Loucy (cell line): ENCODE measurements around the gene HELT.

Source experiments
- H2AFZ ChIP-seq: fragments of 200-600 bp; sonication (generic); 2 replicates; pipeline ENCODE4 v1.6.0; 2016; ENCODE audit warnings: antibody characterized with exemption, mild to moderate bottlenecking, low read length, moderate library complexity
- H3F3A ChIP-seq: fragments of 200-600 bp; 2 replicates; pipeline ENCODE4 v1.6.0; 2016; ENCODE audit warnings: antibody characterized with exemption, low read depth, mild to moderate bottlenecking
- H3K27me3 ChIP-seq: fragments of 200-600 bp; sonication (generic); 2 replicates; pipeline ENCODE4 v1.6.1; 2014; ENCODE audit warnings: low read length, mild to moderate bottlenecking; ENCODE audit not compliant: insufficient read depth, poor library complexity, severe bottlenecking
- H3K36me3 ChIP-seq: fragments of 200-600 bp; sonication (generic); 2 replicates; pipeline ENCODE4 v1.6.1; 2016; ENCODE audit warnings: low read length; ENCODE audit not compliant: insufficient read depth
- H3K4me1 ChIP-seq: fragments of 200-600 bp; sonication (generic); 2 replicates; pipeline ENCODE4 v1.5.1; 2014; ENCODE audit warnings: low read length, mild to moderate bottlenecking; ENCODE audit not compliant: insufficient read depth, poor library complexity, severe bottlenecking
- H3K4me2 ChIP-seq: fragments of 200-600 bp; sonication (generic); 2 replicates; pipeline ENCODE4 v1.6.0; 2014; ENCODE audit warnings: antibody characterized with exemption, low read length, low read depth, mild to moderate bottlenecking; ENCODE audit not compliant: poor library complexity, severe bottlenecking
- H3K4me3 ChIP-seq: fragments of 200-600 bp; sonication (generic); 2 replicates; pipeline ENCODE4 v1.5.1; 2014; ENCODE audit warnings: low read length, mild to moderate bottlenecking, mixed read lengths; ENCODE audit not compliant: poor library complexity, severe bottlenecking
- H3K79me2 ChIP-seq: fragments of 200-600 bp; sonication (generic); 2 replicates; pipeline ENCODE4 v1.6.1; 2014; ENCODE audit warnings: low read length; ENCODE audit not compliant: insufficient read depth
- H3K9ac ChIP-seq: fragments of 200-600 bp; sonication (generic); 2 replicates; pipeline ENCODE4 v1.6.0; 2014; ENCODE audit warnings: mild to moderate bottlenecking, low read depth, low read length, moderate library complexity; ENCODE audit not compliant: poor library complexity, severe bottlenecking
- H3K9me2 ChIP-seq: fragments of 200-600 bp; sonication (generic); replicated peaks from 2 replicates; pipeline ENCODE4 v1.6.1; 2016; ENCODE audit warnings: low read depth, low read length, mixed read lengths
- H3K9me3 ChIP-seq: fragments of 200-600 bp; sonication (generic); 2 replicates; pipeline ENCODE4 v1.6.1; 2014; ENCODE audit warnings: mild to moderate bottlenecking, antibody characterized with exemption, low read length, low read depth; ENCODE audit not compliant: insufficient read depth
- H4K20me1 ChIP-seq: fragments of 200-600 bp; sonication (generic); 2 replicates; pipeline ENCODE4 v1.6.0; 2014; ENCODE audit warnings: antibody characterized with exemption, low read length, mild to moderate bottlenecking; ENCODE audit not compliant: insufficient read depth, poor library complexity, severe bottlenecking
- CTCF ChIP-seq: fragments of 200-600 bp; sonication (generic); conservative IDR thresholded peaks from 2 replicates; pipeline ENCODE4 v1.5.1; 2014; ENCODE audit warnings: mild to moderate bottlenecking, antibody characterized with exemption, low read length
- EZH2phosphoT487 ChIP-seq: fragments of 200-600 bp; IDR thresholded peaks from 2 replicates; pipeline ENCODE4 v1.6.1; 2018; ENCODE audit warnings: antibody characterized with exemption, mild to moderate bottlenecking, moderate library complexity, borderline replicate concordance

Gene HELT

DNA sequence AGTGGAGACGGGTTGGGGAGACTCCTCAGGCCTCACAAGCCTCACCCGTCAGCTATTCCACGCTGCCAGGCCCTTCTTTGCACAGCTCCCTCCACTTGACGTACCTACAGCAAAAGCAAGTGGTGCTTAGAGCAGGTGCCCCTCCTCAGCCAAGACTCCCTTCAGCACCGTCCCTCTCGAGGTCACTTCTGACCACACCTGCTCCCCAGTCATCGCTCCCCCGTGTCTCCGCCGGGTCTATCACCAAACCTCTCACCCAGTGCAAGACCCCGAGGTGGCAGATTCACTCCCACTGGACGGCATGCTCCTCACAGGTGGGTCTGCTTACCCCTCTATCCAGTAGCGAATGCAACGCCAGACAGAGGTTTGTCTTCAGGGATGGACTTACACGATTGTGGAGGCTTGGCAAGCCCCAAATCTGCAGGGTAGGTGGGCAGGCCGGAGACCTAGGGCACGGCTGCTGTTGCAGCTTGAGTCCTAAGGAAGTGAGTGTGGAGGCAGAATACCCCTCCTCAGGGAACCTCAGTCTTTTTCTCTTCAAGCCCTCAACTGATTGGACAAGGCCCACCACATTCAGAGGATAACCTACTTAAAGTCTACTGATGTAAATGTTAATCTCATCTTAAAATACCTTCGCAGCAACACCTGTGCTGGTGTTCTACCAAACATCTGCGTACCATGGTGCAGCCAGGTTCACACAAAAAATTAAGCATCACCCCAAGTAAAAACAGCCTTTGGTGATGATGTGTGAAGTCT is 14.5 kb upstream of the HELT start:
- Histone ChIP-seq H3K36me3 (no peaks in the 10 kb centered on the region), H2AFZ (no peak overlapping the region), H3K79me2 (no peaks in the 10 kb centered on the region), H3K9me3 (no peaks in the 10 kb centered on the region), H3K4me1 (no peaks in the 10 kb centered on the region), H3K4me2 (no peak overlapping the region), H3K27me3 (no peaks in the 10 kb centered on the region), H3F3A (no peaks in the 10 kb centered on the region), H3K4me3 (no peak overlapping the region), H3K9ac (no peak overlapping the region), H3K9me2 (no peaks in the 10 kb centered on the region), H4K20me1 (no peaks in the 10 kb centered on the region)
- TF ChIP-seq EZH2phosphoT487 = no peak
- TF ChIP-seq CTCF = no peak

GRCh38 chr4:185004562-185005218 is 13.6 kb upstream of the HELT start:
- H3K27me3 ChIP-seq = no peaks in the 10 kb centered on the region
- peak overlapping the region; percentile 55 for H3K4me2 ChIP-seq
- H3K9me2 ChIP-seq = no peaks in the 10 kb centered on the region
- H3K9ac ChIP-seq = no peak overlapping the region
- peak overlapping the region; percentile 74 for H2AFZ ChIP-seq
- H3K4me1 ChIP-seq = no peaks in the 10 kb centered on the region
- H3K9me3 ChIP-seq = no peaks in the 10 kb centered on the region
- H3K79me2 ChIP-seq = no peaks in the 10 kb centered on the region
- TF ChIP-seq CTCF = no peak
- no peaks in the 10 kb centered on the region for H3F3A ChIP-seq
- no peaks in the 10 kb centered on the region for H3K36me3 ChIP-seq
- H4K20me1 ChIP-seq = no peaks in the 10 kb centered on the region
- peak overlapping the region; percentile 36 for H3K4me3 ChIP-seq

- peak overlapping the region; percentile 36 for H3K4me3 ChIP-seq
- no peaks in the 10 kb centered on the region for H4K20me1 ChIP-seq
- no peaks in the 10 kb centered on the region for H3F3A ChIP-seq
- peak overlapping the region; percentile 55 for H3K4me2 ChIP-seq
- H3K9me3 ChIP-seq = no peaks in the 10 kb centered on the region
- no peaks in the 10 kb centered on the region for H3K36me3 ChIP-seq
- H3K9ac ChIP-seq = no peak overlapping the region
- no peaks in the 10 kb centered on the region for H3K27me3 ChIP-seq
- H3K9me2 ChIP-seq = no peaks in the 10 kb centered on the region
- TF ChIP-seq CTCF = peak; percentile 94
- no peak for TF ChIP-seq EZH2phosphoT487
- no peaks in the 10 kb centered on the region for H3K4me1 ChIP-seq
- H3K79me2 ChIP-seq = no peaks in the 10 kb centered on the region
- H2AFZ ChIP-seq = peak overlapping the region; percentile 74
Measured at GRCh38 chr4:185005219-185005819, 13.0 kb upstream of the HELT start.
